NCI-H460 (cell line): ENCODE results near the gene PAM. TPM values are rescaled to one million over a fixed set of nuclear protein-coding genes. Genes with fewer than 3 reads are reported as not detected.
A peak's percentile ranks its signal among the peaks of the same experiment; 100 is the strongest.
"Not testable (repeated sequence)": the region's sequence is repeated elsewhere in the genome, so short reads cannot be mapped to it uniquely, and the experiment has no call there.

Experiments
- DNase-seq: peaks from one replicate; pipeline ENCODE4 v3.0.0-alpha.2; 2016; ENCODE audit warnings: low read depth; ENCODE audit errors: extremely low read depth
- total RNA-seq: library from RNA; depleted of rRNA; stranded (reverse); fragments of >200 nt; shearing (Covaris generic); gene quantifications from 2 replicates; pipeline ENCODE4 v1.2.3, GENCODE V29; 2014

Gene PAM
- total RNA-seq, 1 experiment from 2014 or later = 83.3 TPM

DNA sequence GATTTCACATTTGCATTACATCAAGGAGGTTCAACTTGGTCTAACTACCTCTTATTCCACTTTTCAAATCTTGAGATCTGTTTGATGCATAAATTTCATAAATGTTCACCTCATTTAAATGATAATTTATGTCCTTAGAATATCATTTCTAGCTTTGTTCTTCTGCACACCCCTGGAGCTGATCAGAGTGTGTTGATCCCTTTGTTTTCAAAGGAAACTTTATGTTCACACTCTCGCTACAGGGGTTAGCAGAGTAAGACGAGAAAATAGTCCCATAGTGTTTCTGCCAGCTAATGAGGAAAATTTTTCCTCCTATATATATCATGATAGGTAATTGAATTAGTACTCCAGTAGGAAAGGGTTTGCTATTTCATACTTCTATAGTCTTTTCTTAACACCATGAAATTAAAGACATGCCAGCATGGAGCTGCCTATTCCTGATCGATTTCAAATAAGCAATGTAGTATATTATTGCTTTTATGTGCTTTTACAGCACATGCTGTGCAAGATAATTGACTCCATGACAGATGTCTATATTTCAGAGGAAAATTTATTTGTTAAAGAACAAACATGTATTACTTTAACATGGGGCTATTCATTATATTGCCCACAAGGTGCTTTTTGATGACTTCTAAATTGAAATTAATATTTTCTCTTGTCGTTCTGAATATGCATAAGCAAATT, 4.8 kb upstream of the PAM start:
- no peak for DNase-seq

DNA sequence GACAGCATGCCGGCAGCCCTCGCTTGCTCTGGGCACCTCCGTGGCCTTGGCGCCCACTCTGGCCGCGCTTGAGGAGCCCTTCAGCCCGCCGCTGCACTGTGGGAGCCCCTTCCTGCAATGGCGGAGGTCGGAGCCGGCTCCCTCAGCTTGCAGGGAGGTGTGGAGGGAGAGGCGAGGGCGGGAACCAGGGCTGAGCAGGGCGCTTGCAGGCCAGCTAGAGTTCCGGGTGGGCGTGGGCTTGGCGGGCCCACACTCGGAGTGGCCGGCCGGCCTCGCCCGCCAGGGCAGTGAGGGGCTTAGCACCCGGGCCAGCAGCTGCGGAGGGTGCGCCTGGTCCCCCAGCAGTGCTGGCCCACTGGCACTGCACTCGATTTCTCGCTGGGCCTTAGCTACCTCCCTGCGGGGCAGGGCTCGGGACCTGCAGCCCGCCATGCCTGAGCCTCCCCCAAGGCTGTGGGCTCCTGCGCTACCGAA, 3.2 kb upstream of the PAM start:
- DNase-seq = not testable (repeated sequence)

DNA sequence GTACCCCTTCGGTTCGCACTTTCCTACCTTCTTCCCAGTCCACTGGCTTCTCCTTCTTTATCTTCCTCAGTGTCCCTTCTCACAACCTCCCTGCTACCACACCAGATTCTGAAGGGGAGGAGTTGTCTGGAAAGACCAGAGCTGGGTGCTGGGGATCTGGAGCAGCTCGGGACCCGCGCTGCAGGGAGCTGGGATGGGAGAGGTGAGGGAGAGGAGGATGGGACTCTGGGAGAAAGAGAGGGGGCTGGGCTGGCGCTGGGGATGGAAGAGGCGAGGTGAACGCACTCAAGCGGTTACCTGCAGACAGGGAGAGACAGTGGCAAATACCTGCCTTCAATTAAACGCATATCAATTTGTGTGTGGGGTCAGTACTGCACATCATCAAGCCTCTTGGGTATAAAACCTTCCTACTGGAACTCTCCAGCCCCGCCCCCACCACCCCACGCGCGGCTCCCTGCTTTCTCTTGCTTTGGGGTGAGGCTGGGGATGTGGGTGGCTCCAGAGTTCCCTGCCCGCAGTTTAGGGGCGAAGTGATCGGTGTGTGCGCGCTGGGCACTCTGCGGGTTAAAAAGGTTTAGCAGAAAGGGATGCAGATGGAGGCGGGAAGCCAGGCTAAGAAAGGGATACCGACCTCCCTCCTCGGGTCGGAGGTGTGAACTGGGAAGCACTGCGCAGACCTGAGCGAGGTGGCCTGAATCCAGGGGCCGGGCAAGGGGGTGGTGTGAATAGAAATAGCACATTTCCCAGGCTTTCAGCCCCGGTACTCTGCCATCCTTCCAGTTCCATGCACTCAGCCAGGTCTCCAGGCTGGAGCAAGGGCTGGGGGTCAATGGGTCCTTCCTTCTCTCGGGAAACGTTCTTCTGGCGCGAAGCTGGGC, 977 bp upstream of the PAM start:
- DNase-seq = no peak

DNA sequence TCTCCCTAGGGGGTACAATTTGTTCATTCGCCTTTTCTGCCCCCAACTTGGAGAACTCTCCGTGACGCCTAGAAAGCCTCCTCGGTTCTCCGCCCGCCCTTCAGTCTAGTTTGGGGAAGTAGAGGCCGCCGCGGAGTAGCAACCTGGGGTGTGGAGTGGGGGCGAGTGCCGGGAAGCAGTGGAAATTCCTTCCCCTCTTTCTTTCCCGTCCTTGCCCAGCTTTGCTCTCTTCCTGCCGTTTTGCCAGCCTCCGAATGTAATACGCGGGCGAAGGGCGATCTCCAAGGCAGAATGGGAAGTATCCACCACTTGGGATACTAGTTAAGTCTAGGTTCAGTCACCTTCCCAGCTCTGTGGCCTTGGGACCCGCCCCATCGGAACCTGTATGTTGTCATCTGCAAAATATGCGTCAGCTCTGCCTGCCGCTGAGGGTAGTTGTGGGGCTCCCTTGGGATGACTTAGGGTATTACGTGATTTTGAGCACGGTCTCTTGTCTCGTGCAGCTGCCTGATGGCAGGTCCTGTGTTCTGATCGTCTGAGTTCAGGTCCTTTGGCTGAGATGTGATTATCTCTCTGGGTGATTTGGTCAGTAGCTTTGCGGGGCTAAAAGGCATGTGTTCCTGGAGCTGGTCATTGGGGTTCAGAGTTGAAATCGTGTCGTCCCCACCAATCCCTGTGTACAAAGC, 724 bp downstream of the PAM start:
- peak; percentile 42 for DNase-seq

DNA sequence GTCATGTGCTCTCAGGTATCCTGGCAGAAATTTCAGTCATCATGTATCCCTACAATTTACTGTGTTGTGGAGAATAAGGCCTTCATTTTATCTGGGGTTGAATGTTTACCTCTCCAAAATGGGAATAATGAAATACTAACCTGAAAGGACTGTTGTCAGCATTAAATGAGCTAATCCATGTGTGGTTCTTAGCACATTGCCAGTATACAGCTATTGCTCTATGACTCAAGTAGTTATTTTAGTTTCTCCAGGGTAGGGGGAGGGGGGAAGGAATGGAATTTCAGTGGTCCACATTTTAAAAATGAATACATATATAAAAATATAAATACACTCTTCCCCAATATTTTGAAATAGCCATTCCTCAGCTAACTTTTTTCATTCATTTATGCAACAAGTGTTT, 3.5 kb downstream of the PAM start:
- DNase-seq = no peak

DNA sequence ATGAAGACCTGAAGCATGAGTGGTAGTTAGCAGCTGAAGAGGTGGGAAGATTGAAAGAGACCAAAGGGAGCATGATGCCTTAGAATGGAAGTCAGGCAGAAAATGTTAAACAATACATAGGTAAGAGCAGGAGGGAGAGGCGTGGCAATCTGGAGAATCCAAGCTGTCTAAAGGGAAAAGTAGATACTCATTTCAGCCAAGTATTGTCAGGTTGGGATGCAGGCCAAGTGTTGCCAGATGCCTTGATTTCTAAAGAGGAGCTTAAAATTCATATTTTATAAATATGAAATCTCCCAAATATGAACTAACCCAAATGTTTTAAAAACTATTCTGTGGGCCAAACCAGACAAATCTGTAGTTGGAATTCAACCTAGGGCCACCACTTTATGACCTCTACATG, 4.2 kb downstream of the PAM start:
- DNase-seq = no peak

DNA sequence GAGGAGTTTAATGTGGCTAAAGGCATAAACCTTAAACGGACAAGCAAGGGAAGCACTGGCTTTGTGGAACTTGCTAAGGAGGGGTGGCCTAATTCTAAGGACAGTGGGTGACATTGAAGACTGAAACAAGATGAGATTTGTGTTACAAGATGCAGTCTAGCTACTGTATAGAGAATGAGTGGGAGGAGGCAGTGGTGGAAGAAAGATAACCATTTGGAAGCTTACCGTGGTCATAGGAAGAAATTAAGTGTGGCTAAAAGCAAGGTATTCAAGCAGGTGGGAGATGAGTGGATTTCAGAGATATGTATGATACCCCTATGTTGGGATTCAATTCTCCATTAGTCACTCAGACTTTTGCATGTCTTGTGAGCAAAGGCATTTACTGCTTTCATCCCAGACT, 4.6 kb downstream of the PAM start:
- no peak for DNase-seq

DNA sequence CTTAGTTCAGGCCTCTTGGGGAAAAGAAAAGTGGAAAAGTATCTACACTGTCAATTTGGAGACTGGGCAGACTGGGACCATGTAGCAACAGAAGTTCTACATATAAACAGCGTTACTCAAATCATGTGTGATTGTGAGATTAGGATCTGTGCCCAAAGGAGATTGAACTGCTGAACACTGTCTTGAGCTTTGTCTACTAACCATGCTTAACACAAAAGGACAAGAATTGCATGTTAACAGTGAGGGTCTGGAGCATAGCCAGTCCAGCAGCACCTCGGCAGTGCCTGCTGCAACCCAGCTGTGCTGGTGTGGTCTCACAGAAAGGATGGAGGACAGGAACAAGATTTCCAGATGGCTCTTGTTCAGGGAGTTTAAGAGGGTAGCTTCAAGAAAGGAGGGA, 5.7 kb downstream of the PAM start:
- DNase-seq = no peak

DNA sequence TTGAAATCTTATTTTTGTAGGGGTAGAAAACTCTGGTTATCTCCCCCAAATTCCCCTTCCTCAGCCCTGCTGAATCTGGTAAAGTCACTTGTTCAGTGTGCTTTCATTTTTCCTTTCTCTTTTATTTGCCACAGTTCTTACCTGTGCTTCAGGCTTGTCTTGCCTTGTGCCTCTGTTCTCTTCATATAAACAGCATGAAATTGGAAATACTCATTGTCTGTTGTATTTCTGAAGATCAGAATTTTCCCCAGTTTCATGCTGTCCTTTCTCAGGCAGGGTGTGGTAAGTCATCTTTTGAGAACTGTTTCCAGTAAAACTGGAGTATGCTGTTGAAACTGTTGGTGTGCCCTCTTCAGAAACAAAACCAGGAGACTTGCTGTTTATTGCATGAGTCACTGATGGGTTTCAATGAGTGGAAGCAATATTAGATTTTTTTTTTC, 7.0 kb downstream of the PAM start:
- DNase-seq = no peak

DNA sequence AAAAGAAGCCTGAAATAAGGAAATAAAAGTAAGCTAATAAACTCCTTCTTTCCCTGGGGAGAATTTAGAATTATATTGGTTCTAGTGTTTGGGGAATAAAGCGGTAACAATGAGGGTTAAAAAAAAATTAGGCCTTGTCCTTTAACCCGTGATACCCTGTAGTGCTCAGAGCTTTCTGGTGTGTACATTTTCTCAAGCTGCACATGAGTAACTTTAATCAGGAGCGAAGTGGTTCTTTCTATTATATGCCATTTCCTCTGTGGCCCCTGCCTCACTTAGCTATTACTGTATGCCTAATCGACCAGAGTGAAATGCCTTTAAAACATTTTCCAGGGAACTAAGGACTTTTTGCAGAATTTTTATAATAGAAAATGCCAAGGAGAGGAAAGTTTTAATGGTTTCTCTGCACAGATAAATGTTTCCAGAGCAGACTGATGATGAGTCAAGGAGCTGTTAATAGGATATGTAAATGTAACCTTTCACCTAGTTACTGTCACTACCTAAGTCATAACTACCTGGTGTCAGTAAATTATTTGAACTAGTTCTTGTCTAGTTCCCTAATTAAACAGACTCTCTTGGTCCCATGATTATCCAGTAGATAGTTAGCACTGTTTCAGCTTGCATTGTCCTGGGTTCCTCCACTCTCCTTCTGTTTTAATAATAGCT, 7.6 kb downstream of the PAM start:
- DNase-seq = no peak

DNA sequence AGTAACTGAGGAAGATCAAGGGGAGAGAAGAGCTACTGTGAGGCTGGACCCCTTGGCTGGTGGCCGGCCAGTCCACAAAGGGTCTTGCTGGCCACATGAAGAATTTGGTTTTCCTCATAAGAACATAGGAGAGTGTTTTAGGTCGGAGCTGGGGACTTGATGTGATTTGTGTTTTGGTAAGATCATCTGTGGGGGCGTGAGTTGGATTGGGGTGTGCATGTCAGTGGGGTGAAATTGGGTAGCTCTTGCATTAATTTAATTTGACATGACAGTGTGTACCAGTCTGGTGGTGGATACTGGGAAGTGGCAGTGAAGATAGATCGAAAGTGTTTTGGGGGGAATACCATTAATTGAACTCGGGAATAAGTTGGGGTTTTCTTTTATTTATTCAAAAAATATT, 8.6 kb downstream of the PAM start:
- DNase-seq = no peak

DNA sequence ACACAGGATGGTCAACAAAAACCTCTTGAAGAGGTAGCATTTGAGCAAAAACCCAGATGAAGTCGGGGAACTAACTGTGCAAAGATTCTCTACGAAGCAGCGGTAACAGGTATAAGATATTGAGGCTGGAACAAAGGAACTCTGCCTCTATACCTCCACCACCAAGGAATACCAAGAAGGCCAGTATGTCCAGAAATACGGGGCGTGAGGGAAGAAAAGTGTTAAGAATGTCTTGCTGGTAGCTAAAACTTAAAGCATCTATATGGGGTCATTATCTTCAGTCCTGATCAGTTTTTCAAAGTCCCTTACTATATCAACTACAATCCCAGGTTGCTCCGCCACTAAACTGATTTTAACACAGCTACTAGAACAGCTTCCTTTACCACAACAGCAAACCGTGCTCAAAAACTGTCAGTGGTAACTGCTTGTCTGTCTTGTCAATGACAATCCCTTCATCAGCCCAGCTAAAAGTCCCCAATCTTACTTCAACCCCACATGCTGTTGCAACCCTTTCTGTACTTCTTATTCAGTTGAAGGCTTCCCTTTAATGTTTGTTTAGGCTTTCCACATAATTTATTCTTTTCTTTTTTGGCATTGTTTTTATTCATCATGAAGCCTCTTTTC, 9.4 kb downstream of the PAM start:
- DNase-seq = no peak

DNA sequence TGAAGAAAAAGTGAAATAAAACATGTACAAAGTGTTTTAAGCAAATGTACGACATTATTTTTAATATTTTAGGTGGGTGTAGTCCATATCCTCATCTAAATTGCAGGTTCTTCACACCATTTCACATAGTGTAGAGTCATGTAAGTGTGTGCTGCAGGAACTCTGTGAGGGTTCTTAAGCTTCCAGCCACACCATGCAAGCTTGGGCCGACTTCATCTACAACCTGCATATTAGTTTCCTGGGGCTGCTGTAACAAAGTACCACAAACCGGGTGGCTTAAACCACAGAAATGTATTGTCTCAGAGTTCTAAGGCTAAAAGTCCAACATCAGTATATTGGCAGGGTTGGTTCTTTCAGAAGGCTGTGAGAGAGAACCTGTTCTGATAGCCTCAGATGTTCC, 10.2 kb downstream of the PAM start:
- DNase-seq = no peak

DNA sequence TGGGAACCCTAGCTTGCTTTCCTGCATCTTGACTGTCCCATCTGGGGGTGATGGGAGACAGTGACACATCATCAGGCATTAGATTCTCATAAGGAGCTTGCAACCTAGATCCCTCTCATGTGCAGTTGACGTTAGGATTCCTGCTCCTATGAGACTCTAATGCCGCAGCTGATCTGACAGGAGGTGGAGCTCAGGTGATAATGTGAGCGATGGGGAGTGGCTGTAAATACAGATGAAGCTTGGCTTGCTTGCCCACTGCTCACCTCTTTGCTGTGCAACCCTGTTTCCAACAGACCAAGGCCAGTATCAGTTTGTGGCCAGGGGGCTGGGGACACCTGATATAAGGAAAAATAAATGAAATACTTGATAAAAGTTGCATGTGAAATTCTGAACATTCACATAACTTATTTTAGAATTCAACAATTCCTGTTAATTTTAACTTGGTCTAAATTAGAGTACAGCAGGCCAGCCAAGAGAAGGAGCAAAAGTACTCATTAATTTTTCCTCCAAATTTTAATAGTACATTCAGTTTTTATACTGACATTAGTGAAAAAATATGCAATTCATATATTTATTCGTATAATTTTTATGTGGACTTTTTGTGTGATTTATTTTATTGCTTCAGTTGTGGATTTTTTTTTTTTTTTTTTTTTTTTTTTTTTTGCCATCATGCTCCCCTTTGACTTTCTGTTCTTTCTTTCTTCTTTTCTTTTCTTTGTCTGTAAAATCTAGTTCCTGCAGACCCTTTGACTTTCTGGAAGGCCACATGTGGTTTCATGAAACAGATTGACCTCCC, 11.4 kb downstream of the PAM start:
- DNase-seq = no peak

DNA sequence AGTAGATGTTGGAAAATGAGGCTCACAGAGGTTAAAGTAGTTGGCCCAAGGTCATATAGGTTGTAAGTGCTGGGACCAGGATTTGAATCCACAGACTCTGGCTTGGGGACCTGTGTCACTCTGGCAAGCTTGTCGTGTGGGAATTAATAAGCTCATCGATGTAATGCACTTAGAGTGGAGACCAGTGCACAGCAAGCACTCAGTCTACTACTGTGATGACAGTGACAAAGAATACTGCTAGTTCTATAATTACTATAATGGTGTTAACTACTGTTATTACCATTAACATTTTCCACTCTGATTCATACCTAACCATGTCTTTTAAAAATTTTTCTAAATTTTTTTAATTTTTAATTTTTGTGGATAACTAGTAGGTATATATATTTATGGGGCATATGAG, 12.8 kb downstream of the PAM start:
- DNase-seq = no peak

DNA sequence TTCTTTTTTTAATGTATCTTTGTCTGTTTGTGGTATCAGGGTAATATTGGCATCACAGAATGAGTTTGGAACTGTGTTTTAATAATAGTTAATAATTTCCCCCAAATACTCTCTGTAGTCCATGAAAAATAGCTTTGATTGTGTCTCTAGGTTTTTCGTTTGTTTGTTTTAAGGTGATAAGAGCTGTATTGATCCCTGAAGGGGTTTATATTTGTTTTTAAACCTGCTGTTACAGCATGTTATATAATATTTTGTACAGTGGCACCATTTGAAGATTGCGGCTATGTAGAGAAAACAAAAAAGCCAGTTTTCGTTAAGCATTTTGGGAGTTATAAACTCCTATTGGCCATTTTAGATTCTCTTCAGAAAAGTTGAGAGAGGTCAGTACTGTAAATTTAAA, 15.7 kb downstream of the PAM start:
- DNase-seq = no peak

DNA sequence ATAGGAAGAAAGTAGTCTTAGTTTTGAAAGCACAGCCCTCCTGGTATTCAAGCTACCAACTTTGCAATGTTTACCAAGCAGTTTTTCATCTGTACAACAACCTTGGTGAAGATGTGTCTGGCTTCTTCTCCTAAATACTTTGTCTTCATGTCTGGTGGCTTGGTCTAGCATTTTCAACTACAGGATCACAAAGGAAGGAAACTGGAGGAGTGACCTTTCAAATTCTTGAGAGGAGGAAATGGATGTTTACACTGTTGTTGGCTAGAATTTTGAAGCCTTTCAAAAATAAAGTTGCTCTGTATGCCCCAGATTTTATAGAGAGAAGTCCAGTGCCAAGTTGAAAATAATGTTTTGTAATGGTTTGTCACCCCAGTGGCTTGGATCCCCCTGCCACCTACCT, 16.3 kb downstream of the PAM start:
- DNase-seq = no peak

DNA sequence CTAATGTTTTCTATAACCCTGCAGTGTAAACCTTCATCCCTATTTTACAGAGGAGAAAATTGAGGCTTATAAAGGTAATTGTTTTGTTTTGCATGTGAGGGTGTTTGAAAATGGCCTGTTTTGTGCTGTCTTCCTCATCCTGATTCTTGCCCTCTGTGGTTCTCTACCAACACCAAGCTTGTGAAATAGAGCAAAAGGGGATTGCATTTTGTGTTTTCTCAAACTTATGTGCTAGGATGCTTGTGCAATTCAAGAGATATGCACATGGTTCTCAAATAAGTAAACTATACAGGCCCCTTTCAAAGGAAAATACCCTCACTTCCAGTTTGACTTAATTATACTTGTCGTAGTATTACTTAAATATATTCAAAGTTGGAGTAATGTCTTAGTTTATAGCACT, 17.2 kb downstream of the PAM start:
- DNase-seq = no peak

DNA sequence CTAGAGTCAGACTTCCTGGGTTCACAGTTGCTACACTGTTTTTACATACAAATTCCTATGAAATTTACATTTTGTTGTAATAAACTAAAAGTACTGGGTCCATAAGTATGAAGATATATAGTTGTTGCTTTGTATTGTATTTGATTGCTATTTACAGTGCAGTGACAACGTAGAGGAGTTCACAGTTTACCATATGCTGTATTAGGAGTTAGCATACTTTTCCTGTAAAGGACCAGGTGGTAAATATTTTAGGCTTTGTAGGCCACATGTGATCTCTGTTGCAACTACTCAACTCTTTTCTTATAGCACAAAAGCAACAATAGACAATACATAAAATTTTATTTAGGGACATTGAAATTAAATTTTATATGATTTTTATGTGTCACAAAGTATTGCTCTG, 18.0 kb downstream of the PAM start:
- DNase-seq = no peak

DNA sequence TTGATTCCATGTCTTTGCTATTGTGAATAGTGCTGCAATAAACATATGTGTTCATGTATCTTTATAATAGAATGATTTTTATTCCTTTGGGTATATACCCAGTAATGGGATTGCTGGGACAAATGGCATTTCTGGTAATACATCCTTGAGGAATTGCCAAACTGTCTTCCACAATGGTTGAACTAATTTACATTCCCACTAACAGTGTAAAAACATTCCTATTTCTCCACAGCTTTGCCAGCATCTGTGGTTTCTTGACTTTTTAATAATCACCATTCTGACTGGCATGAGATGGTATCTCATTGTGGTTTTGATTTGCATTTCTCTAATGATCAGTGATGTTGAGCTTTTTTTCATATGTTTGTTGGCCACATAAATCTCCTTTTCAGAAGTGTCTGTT, 20.7 kb downstream of the PAM start:
- not testable (repeated sequence) for DNase-seq
